ENCODE results near the gene MUS81. TPM values are rescaled to one million over a fixed set of nuclear protein-coding genes. Genes with fewer than 3 reads are reported as not detected.

The MUS81 gene
- total and polyA plus RNA-seq, 2 of the 4 experiments (the other 2 are of a cell fraction) = 23.7 to 47.9 TPM

GRCh38 chr11:65864706-65865471 is 4.7 kb downstream of the MUS81 start:
- peaks cover 43% of the 10 kb centered on the region for H4K20me1 ChIP-seq (ENCODE audit: insufficient read depth, low read length)
- CTCF ChIA-PET = no interaction called here

More at GRCh38 chr11:65864706-65865471, 4.7 kb downstream of the MUS81 start:
- Histone ChIP-seq H3K14ac (replicated peaks; ENCODE audit: low read depth, low read length) (no peak overlapping the region), H4K91ac (ENCODE audit: insufficient read depth, low read depth, low read length) (no peak overlapping the region), H3K18ac (ENCODE audit: low read depth, low read length) (no peak overlapping the region), H4K5ac (ENCODE audit: low read depth, low read length) (no peak overlapping the region), H3K27me3 (ENCODE audit: control insufficient read depth, insufficient read depth, low read length) (no peaks in the 10 kb centered on the region), H3K4me3 (ENCODE audit: insufficient read depth, low read depth, low read length) (no peak overlapping the region), H3K56ac (ENCODE audit: extremely low read depth, insufficient read depth, low read length) (no peak overlapping the region), H2AK9ac (replicated peaks; ENCODE audit: low read depth, low read length, poor library complexity) (peak overlapping the region; percentile 76), H2BK120ac (ENCODE audit: low read depth, low read length) (no peak overlapping the region), H3K9me1 (ENCODE audit: insufficient read depth, low read length) (peaks cover 7% of the 10 kb centered on the region; the same call in 1 of the 2 replicates), H3K9me3 (ENCODE audit: control insufficient read depth, insufficient read depth, low read length) (no peaks in the 10 kb centered on the region), H3K36me3 (ENCODE audit: control insufficient read depth, insufficient read depth, low read length) (peaks cover 81% of the 10 kb centered on the region), H3K4me2 (ENCODE audit: low read depth, low read length) (no peak overlapping the region), H2AK5ac (ENCODE audit: low read depth, low read length) (no peak overlapping the region), H3K27ac (ENCODE audit: insufficient read depth, low read length) (no peak overlapping the region), H3K9ac (ENCODE audit: low read depth, low read length) (no peak overlapping the region), H3K23ac (ENCODE audit: low read depth, low read length) (no peak overlapping the region), H3K4me1 (ENCODE audit: control insufficient read depth, insufficient read depth, low read length) (peaks cover 4% of the 10 kb centered on the region), H4K8ac (ENCODE audit: low read depth in 2 of 2, low read length in 2 of 2) (no peak overlapping the region), H2BK5ac (ENCODE audit: low read depth, low read length, poor library complexity, severe bottlenecking) (no peak overlapping the region), H2BK15ac (ENCODE audit: low read depth, low read length) (no peak overlapping the region), H3K79me1 (ENCODE audit: low read depth in 1 of 2, low read length in 2 of 2) (peaks cover 19 to 84% of the 10 kb centered on the region in 2 experiments), H2BK20ac (ENCODE audit: low read depth, low read length) (no peak overlapping the region), H2AFZ (replicated peaks; ENCODE audit: low read length, poor library complexity) (peak overlapping the region; percentile 23), H3K4ac (ENCODE audit: low read depth, low read length) (no peak overlapping the region)
- BruUV-seq (replicated peaks) = no TSS peak
- intact Hi-C loops (cut with micrococcal nuclease) (no loop called here), dilution Hi-C loops (cut with HindIII; ENCODE audit: low sequenced_read_pairs, unreplicated experiment) (no loop called here), in situ Hi-C loops (cut with MboI; ENCODE audit: low sequenced_read_pairs) (no loop called here)
- TF ChIP-seq NFE2L2 (IDR thresholded peaks at IDR 0.05; ENCODE audit: low read depth, low read length) = no peak
- no peak for TF ChIP-seq CHD1 (IDR thresholded peaks at IDR 0.05; ENCODE audit: low read depth, low read length)
- TF ChIP-seq USF2 (IDR thresholded peaks at IDR 0.05; ENCODE audit: low read depth, low read length) = no peak
- no peak for TF ChIP-seq POLR2A (IDR thresholded peaks at IDR 0.05; ENCODE audit: low read depth, low read length)
- TF ChIP-seq RCOR1 (IDR thresholded peaks at IDR 0.05; ENCODE audit: insufficient replicate concordance, low read length) = no peak
- TF ChIP-seq CTCF (conservative IDR thresholded peaks at IDR 0.05; ENCODE audit: low read depth, low read length) = no peak
- TF ChIP-seq RAD21 (IDR thresholded peaks at IDR 0.05; ENCODE audit: low read length) = no peak
- no peak for TF ChIP-seq MAZ (IDR thresholded peaks at IDR 0.05; ENCODE audit: borderline replicate concordance, low read depth, low read length)
- no peak for ATAC-seq (ENCODE audit: low read depth)
- POLR2A ChIA-PET (ENCODE audit: unreplicated experiment) = no interaction called here
- no peak for DNase-seq
- WGBS, 2 experiments (ENCODE audit: extremely low coverage in 2 of 2, insufficient read length in 1 of 2) = 100% methylated on average over 3 of the region's 18 CpGs; no CpG with 5 or more reads in 1 of the 2 experiments

Measured in IMR-90 (cell line).